Measurements from ENCODE around the gene UBE2QL1. TPM values are rescaled to one million over a fixed set of nuclear protein-coding genes. Genes with fewer than 3 reads are reported as not detected.

Gene UBE2QL1
- total RNA-seq, 2 experiments from 2014 or later: not detected

GRCh38 chr5:6411141-6411540 is 37.5 kb upstream of the UBE2QL1 start:
- peaks cover 5% of the 10 kb centered on the region for H3K27me3 Mint-ChIP-seq (ENCODE audit: low read depth)
- no peak for ATAC-seq
- H3K9me3 Mint-ChIP-seq (ENCODE audit: insufficient read depth): no peaks in the 10 kb centered on the region
- DNase-seq: no peak
- POLR2A ChIA-PET: no interaction called here
- H3K36me3 Mint-ChIP-seq (ENCODE audit: low read depth): no peaks in the 10 kb centered on the region
- no peaks in the 10 kb centered on the region for H3K4me1 Mint-ChIP-seq (ENCODE audit: low read depth)
- no peak overlapping the region for H3K4me3 Mint-ChIP-seq
- no peak overlapping the region for H3K27ac Mint-ChIP-seq
- CTCF ChIA-PET: no interaction called here

- ChIA-PET CTCF (no interaction called here), POLR2A (no interaction called here)
- no peak overlapping the region for H3K4me3 Mint-ChIP-seq
- H3K27me3 Mint-ChIP-seq (ENCODE audit: low read depth): peaks cover 5% of the 10 kb centered on the region
- DNase-seq (no peak), ATAC-seq (no peak)
- no peak overlapping the region for H3K27ac Mint-ChIP-seq
- H3K9me3 Mint-ChIP-seq (ENCODE audit: insufficient read depth): no peaks in the 10 kb centered on the region
- H3K4me1 Mint-ChIP-seq (ENCODE audit: low read depth): no peaks in the 10 kb centered on the region
- H3K36me3 Mint-ChIP-seq (ENCODE audit: low read depth): no peaks in the 10 kb centered on the region
Observed at GRCh38 chr5:6412811-6413210, 35.8 kb upstream of the UBE2QL1 start.

DNA sequence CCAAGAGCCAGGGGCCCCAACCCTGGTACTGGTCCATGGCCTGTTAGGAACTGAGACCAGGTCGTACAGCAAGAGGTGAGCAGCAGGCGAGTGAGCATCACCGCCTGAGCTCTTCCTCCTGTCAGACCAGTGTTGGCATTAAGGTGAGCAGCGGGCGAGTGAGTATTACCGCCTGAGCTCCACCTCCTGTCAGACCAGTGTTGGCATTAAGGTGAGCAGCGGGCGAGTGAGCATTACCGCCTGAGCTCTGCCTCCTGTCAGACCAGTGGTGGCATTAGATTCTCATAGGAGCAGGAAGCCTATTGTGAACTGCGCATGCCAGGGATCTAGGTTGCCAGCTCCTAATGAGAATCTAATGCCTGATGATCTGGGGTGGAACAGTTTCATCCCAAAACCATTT is 31.0 kb upstream of the UBE2QL1 start:
- DNase-seq (no peak), ATAC-seq (no peak)
- no peak overlapping the region for H3K4me3 Mint-ChIP-seq
- H3K36me3 Mint-ChIP-seq (ENCODE audit: low read depth): no peaks in the 10 kb centered on the region
- no peak overlapping the region for H3K27ac Mint-ChIP-seq
- H3K27me3 Mint-ChIP-seq (ENCODE audit: low read depth): peaks cover 7% of the 10 kb centered on the region
- no peaks in the 10 kb centered on the region for H3K4me1 Mint-ChIP-seq (ENCODE audit: low read depth)
- CTCF ChIA-PET: interaction anchor here (1.1 kb wide), 1 partner anchor 123 kb away, joined by 3 read pairs; no protein-coding TSS in a partner anchor
- POLR2A ChIA-PET: no interaction called here
- no peaks in the 10 kb centered on the region for H3K9me3 Mint-ChIP-seq (ENCODE audit: insufficient read depth)

DNA sequence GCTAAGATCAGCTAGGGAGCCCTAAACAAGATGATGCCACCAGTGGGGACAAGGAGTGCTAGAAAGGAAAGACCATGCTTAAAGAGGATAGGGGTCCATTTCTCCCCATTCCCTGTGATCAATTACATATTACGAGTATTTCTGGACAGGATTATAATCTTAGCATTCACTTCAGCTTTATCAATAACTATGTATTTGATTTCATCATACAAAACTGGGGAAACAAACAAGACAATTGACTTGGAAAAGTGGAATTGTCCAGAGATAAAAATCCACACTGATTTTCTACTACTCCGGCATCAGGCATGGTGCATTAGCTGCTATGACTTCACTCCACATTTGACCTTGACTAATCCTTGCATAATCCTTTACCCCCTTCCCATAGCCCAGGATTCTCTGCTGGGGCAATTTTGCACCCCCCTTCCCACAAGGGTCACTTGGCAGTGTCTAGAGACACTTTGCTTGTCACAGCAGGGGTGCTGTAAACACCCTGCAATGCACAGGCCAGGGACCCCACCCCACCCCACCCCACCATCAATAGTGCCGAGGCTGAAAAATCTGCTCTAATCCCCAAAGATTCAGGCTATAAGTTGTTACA is 29.9 kb upstream of the UBE2QL1 start:
- ChIA-PET POLR2A (no interaction called here), CTCF (no interaction called here)
- H3K27ac Mint-ChIP-seq: no peak overlapping the region
- H3K27me3 Mint-ChIP-seq (ENCODE audit: low read depth): peaks cover 7% of the 10 kb centered on the region
- no peaks in the 10 kb centered on the region for H3K9me3 Mint-ChIP-seq (ENCODE audit: insufficient read depth)
- H3K4me3 Mint-ChIP-seq: no peak overlapping the region
- no peaks in the 10 kb centered on the region for H3K4me1 Mint-ChIP-seq (ENCODE audit: low read depth)
- ATAC-seq (no peak), DNase-seq (no peak)
- H3K36me3 Mint-ChIP-seq (ENCODE audit: low read depth): no peaks in the 10 kb centered on the region

DNA sequence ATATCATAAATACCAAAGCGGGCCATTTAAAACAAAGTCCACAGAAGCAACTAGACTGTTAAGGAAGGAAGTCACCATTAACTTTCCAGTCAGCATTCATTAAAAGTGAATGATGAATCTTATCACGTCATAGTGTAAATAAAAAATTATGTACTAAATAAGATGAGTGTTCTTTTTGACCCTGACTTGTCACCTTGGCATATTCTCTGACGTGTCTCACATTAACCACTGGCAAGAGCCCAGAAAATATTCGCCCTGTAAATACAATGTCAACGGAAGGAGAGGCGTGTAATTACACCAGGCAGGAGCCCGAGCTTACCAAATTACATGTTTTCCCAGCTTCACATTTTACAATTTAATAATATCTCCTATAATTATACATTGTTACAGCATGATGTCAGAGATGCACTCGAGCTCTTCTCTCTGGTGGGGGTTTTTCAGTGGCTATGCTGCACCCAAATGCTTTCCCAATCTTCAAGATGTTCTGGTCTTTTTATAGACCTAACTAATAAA is 29.3 kb upstream of the UBE2QL1 start:
- Mint-ChIP-seq H3K4me1 (ENCODE audit: low read depth) (no peaks in the 10 kb centered on the region), H3K27me3 (ENCODE audit: low read depth) (peaks cover 5% of the 10 kb centered on the region), H3K27ac (no peak overlapping the region), H3K36me3 (ENCODE audit: low read depth) (no peaks in the 10 kb centered on the region), H3K4me3 (no peak overlapping the region), H3K9me3 (ENCODE audit: insufficient read depth) (no peaks in the 10 kb centered on the region)
- ChIA-PET POLR2A (no interaction called here), CTCF (no interaction called here)
- DNase-seq (no peak), ATAC-seq (no peak)

- no peak overlapping the region for H3K27ac Mint-ChIP-seq
- no peak overlapping the region for H3K4me3 Mint-ChIP-seq
- CTCF ChIA-PET: no interaction called here
- POLR2A ChIA-PET: no interaction called here
- no peaks in the 10 kb centered on the region for H3K4me1 Mint-ChIP-seq (ENCODE audit: low read depth)
- ATAC-seq (no peak), DNase-seq (no peak)
- no peaks in the 10 kb centered on the region for H3K9me3 Mint-ChIP-seq (ENCODE audit: insufficient read depth)
- no peaks in the 10 kb centered on the region for H3K36me3 Mint-ChIP-seq (ENCODE audit: low read depth)
- H3K27me3 Mint-ChIP-seq (ENCODE audit: low read depth): peaks cover 4% of the 10 kb centered on the region
Observed at GRCh38 chr5:6423327-6424109, 25.1 kb upstream of the UBE2QL1 start.

DNA sequence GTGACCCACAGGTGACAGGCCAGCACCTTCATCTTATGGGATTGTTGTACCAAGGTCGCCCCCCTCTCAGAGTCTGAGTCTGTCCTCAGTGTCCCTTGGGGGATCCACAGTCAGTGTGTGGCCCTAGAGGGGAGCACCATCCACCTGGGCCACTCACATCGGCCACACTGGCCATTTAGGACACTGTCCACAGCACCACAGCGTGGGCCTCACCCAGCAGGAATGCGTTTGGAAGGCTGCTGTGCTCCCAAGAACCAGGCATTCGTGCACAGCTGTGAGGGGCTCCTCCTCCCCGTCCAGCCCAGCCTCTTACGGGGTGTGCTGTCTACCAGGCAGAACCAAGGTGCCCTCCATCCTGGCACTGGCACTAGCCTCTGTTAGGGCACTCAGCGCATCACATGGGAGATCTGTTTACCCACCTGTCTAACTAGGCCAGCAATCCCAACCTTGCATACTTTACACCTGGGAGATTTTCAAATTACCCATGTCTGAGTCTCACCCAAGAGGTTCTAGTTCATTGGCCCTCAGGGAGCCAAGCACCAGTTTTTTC is 24.5 kb upstream of the UBE2QL1 start:
- Mint-ChIP-seq H3K27ac (no peak overlapping the region), H3K4me1 (ENCODE audit: low read depth) (no peaks in the 10 kb centered on the region), H3K4me3 (no peak overlapping the region), H3K36me3 (ENCODE audit: low read depth) (no peaks in the 10 kb centered on the region), H3K9me3 (ENCODE audit: insufficient read depth) (no peaks in the 10 kb centered on the region), H3K27me3 (ENCODE audit: low read depth) (peaks cover 4% of the 10 kb centered on the region)
- ChIA-PET POLR2A (no interaction called here), CTCF (no interaction called here)
- DNase-seq (no peak), ATAC-seq (no peak)

DNA sequence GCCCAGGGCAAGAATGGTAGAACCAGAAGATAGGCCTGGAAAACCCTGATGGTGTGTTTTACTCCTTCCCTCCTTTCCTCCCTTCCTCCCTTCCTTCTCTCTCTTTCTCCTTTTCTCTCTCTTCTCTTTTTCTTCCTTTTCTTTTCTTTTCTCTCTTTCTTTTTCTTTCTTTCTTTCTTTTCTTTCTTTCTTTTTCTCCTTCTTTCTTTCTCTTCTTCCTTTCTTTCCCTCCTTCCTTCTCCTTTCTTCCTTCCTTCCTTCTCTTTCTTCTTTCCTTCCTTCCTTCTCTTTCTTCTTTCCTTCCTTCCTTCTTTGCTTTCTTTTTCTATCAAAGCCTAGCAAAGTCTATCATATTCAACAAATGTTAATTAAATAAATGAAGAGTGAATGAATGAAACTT is 24.0 kb upstream of the UBE2QL1 start:
- no peak for ATAC-seq
- POLR2A ChIA-PET: no interaction called here
- Mint-ChIP-seq H3K9me3 (ENCODE audit: insufficient read depth) (no peaks in the 10 kb centered on the region), H3K4me1 (ENCODE audit: low read depth) (no peaks in the 10 kb centered on the region), H3K27me3 (ENCODE audit: low read depth) (peaks cover 4% of the 10 kb centered on the region), H3K36me3 (ENCODE audit: low read depth) (no peaks in the 10 kb centered on the region), H3K4me3 (no peak overlapping the region), H3K27ac (no peak overlapping the region)
- CTCF ChIA-PET: no interaction called here
- DNase-seq: no peak

DNA sequence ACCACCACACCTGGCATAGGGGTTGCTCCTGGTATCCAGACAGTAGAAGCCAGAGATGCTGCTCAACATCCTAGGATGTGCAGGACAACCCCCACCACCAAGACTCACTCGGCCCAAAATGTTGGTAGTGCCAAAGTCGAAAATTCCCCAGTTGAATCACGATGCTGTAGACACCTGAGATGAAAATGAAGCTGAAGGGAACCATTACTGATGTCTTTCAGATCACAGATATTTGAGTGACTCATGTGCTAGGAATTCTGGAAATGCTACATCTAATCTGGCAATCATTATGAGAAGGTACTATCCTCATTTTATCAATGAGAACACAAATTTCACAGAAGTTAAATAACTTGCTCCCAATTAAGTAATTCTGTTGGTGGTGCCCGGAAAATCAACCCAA is 21.0 kb upstream of the UBE2QL1 start:
- POLR2A ChIA-PET: no interaction called here
- H3K36me3 Mint-ChIP-seq (ENCODE audit: low read depth): no peaks in the 10 kb centered on the region

DNA sequence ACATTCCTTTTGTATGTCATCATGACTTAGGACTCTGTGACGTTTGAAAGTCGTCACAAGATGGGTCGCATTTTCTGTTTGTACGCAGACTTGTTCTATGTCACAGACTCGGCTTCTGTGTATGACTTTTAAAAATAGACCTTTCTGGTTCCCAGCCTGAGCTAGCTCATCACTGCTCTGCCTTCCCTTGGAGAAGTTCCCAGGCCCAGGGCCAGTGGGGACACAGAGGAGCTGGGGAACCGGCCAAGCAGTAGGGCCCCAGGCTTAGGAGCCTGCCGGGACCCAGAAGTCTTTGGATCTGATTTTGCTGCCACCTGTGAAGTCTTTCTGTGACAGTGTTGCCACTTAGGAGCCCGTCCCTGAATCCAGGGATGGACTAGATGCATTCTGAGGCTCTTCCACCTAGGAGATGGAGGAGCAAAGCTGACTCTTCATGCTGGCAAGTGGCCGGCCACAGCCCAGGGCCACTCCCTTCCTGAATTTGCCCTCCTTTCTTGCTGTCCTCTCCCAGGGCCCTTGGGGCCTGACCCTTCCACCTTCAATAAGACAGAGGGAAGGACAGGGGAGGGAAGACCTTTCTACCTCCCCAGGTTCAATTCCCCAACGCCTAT is 18.1 kb upstream of the UBE2QL1 start:
- no peak for DNase-seq
- no peaks in the 10 kb centered on the region for H3K4me1 Mint-ChIP-seq (ENCODE audit: low read depth)
- H3K9me3 Mint-ChIP-seq (ENCODE audit: insufficient read depth): no peaks in the 10 kb centered on the region
- H3K4me3 Mint-ChIP-seq: no peak overlapping the region
- no peak for ATAC-seq
- POLR2A ChIA-PET: no interaction called here
- peaks cover 6% of the 10 kb centered on the region for H3K27me3 Mint-ChIP-seq (ENCODE audit: low read depth)
- H3K36me3 Mint-ChIP-seq (ENCODE audit: low read depth): no peaks in the 10 kb centered on the region
- H3K27ac Mint-ChIP-seq: no peak overlapping the region
- CTCF ChIA-PET: no interaction called here

More for the DNA sequence above, 21.0 kb upstream of the UBE2QL1 start:
- Mint-ChIP-seq H3K9me3 (ENCODE audit: insufficient read depth) (no peaks in the 10 kb centered on the region), H3K4me1 (ENCODE audit: low read depth) (no peaks in the 10 kb centered on the region), H3K4me3 (no peak overlapping the region), H3K27ac (no peak overlapping the region), H3K27me3 (ENCODE audit: low read depth) (peaks cover 2% of the 10 kb centered on the region)
- ATAC-seq (no peak), DNase-seq (no peak)
- CTCF ChIA-PET: no interaction called here

DNA sequence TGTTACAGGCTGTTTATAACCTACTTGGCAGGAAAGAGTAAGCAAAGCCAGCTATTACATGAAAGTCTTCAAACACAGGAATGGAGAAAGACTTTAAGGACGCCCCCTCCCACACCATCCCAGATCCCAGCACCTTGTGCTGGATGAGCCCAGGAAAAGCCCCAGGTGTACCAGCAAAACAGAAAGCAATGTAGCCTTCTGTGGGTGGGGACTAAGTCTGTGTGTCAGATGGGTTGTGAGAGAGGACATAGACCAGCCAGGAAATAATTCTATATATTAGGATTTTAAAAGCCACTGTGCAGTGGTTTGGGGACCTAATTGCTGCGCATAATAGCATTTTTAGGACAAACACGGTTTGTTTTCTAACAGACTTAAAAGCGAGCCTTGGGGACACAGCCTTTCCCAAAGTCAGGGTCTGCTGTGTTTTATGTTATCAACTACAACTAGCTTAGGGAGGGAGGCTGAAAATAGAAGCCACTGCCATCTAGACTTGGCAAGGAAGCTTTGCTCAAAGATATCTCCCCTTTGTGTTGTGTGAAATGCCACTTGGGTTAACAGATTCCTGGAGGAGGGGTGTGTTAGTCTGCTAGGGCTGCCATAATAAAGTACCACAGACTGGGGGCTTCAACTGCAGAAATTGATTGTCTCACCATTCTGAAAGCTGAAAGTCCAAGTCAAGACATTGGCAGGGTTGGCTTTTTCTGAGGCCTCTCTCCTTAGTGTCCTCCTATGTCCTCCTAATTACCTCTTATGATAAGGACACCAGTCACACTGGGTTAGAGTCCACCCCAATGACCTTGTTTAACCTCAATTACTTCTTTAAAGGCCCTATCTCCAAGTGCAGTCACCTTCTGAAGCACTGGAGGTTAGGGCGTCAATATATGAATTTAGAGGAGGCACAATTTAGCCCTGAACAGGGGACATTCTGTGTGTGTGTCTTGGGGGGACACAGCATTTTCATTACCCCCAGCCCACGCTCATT is 17.2 kb upstream of the UBE2QL1 start:
- ChIA-PET POLR2A (interaction anchor here (0.6 kb wide), 1 partner anchor 151 kb away, joined by 3 read pairs; no protein-coding TSS in a partner anchor), CTCF (no interaction called here)
- H3K27me3 Mint-ChIP-seq (ENCODE audit: low read depth): peaks cover 11% of the 10 kb centered on the region

More for the DNA sequence above, 17.2 kb upstream of the UBE2QL1 start:
- ATAC-seq (no peak), DNase-seq (no peak)
- H3K9me3 Mint-ChIP-seq (ENCODE audit: insufficient read depth): no peaks in the 10 kb centered on the region
- H3K36me3 Mint-ChIP-seq (ENCODE audit: low read depth): no peaks in the 10 kb centered on the region
- H3K27ac Mint-ChIP-seq: no peak overlapping the region
- no peak overlapping the region for H3K4me3 Mint-ChIP-seq
- H3K4me1 Mint-ChIP-seq (ENCODE audit: low read depth): no peaks in the 10 kb centered on the region
